HL-60 (cell line): ENCODE measurements around the gene AASDH.

ENCODE experiments used
- DNase-seq, 2 experiments: peaks; one replicate each; pipeline ENCODE4 v3.0.0-alpha.2; 2010 to 2020; ENCODE audit warnings: low read depth in 1 of 2, low spot score in 1 of 2
- H3K27ac ChIP-seq: fragments of 250-450 bp; sonication (Bioruptor Pico); replicated peaks from 2 replicates; pipeline ENCODE4 v1.5.1; 2020; ENCODE audit warnings: mild to moderate bottlenecking, moderate library complexity
- H3K27me3 ChIP-seq: fragments of 250-450 bp; sonication (Bioruptor Pico); 2 replicates; pipeline ENCODE4 v1.5.1; 2021; ENCODE audit warnings: mild to moderate bottlenecking, moderate library complexity; ENCODE audit not compliant: insufficient read depth, poor library complexity, severe bottlenecking
- H3K4me3 ChIP-seq: replicated peaks from 2 replicates; pipeline ENCODE4 v1.5.1; 2011; ENCODE audit warnings: mild to moderate bottlenecking, control low read depth, low read length; ENCODE audit not compliant: insufficient read depth
- GABPA ChIP-seq: IDR thresholded peaks from 2 replicates; pipeline ENCODE4 v1.6.1; 2012; ENCODE audit warnings: low read depth
- POLR2AphosphoS5 ChIP-seq: IDR thresholded peaks from 2 replicates; pipeline ENCODE4 v1.6.1; 2012; ENCODE audit warnings: low read depth
- SPI1 ChIP-seq: IDR thresholded peaks from 2 replicates; pipeline ENCODE4 v1.6.1; 2012; ENCODE audit warnings: low read depth, mild to moderate bottlenecking, borderline replicate concordance
- TF ChIP-seq, protein P1 (sequence below): IDR thresholded peaks from 2 replicates; pipeline ENCODE4 v1.6.1; 2012; ENCODE audit warnings: low read depth; ENCODE audit not compliant: insufficient replicate concordance
- TF ChIP-seq, protein P2 (sequence below): IDR thresholded peaks from one replicate; pipeline ENCODE4 v1.5.1; 2011; ENCODE audit warnings: low read length, control low read depth, inconsistent platforms; ENCODE audit not compliant: insufficient read depth

The AASDH gene

DNA sequence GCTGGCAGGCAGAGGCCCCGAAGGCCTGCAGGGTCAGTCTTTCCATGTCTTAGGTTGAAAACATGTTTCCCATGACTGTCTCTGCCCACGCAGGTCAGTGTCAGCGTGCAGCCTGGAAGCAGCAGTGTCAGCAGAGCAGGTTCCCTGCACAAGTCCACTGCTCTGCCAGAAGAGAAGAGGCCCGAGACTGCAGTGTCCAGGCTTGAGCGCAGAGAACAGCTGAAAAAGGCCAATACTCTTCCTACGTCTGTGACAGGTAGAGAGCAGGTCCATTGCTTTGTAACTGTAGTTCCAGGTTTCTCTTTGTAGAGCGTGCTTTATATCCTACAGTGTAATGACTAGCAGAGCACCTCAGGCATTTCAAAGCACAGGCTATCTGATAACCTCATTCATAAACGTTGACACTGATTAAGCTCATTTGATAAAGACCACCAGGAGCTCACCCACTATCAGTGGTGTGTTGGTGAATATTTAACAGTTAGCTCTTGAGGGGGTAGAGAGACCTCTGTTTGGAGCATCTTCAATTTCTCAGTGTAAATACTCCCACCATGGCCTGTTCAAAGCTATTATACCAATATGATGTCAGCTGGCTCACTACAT lies 63.2 kb downstream of the AASDH start:
- DNase-seq, result no peak
- TF ChIP-seq, protein P1, sequence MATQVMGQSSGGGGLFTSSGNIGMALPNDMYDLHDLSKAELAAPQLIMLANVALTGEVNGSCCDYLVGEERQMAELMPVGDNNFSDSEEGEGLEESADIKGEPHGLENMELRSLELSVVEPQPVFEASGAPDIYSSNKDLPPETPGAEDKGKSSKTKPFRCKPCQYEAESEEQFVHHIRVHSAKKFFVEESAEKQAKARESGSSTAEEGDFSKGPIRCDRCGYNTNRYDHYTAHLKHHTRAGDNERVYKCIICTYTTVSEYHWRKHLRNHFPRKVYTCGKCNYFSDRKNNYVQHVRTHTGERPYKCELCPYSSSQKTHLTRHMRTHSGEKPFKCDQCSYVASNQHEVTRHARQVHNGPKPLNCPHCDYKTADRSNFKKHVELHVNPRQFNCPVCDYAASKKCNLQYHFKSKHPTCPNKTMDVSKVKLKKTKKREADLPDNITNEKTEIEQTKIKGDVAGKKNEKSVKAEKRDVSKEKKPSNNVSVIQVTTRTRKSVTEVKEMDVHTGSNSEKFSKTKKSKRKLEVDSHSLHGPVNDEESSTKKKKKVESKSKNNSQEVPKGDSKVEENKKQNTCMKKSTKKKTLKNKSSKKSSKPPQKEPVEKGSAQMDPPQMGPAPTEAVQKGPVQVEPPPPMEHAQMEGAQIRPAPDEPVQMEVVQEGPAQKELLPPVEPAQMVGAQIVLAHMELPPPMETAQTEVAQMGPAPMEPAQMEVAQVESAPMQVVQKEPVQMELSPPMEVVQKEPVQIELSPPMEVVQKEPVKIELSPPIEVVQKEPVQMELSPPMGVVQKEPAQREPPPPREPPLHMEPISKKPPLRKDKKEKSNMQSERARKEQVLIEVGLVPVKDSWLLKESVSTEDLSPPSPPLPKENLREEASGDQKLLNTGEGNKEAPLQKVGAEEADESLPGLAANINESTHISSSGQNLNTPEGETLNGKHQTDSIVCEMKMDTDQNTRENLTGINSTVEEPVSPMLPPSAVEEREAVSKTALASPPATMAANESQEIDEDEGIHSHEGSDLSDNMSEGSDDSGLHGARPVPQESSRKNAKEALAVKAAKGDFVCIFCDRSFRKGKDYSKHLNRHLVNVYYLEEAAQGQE, result no peak
- no peak for TF ChIP-seq POLR2AphosphoS5
- TF ChIP-seq SPI1, result no peak
- TF ChIP-seq GABPA, result no peak
- TF ChIP-seq, protein P2, sequence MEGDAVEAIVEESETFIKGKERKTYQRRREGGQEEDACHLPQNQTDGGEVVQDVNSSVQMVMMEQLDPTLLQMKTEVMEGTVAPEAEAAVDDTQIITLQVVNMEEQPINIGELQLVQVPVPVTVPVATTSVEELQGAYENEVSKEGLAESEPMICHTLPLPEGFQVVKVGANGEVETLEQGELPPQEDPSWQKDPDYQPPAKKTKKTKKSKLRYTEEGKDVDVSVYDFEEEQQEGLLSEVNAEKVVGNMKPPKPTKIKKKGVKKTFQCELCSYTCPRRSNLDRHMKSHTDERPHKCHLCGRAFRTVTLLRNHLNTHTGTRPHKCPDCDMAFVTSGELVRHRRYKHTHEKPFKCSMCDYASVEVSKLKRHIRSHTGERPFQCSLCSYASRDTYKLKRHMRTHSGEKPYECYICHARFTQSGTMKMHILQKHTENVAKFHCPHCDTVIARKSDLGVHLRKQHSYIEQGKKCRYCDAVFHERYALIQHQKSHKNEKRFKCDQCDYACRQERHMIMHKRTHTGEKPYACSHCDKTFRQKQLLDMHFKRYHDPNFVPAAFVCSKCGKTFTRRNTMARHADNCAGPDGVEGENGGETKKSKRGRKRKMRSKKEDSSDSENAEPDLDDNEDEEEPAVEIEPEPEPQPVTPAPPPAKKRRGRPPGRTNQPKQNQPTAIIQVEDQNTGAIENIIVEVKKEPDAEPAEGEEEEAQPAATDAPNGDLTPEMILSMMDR, result no peak
- H3K4me3 ChIP-seq, result no peak overlapping the region
- no peak overlapping the region for H3K27ac ChIP-seq
- no peaks in the 10 kb centered on the region for H3K27me3 ChIP-seq

DNA sequence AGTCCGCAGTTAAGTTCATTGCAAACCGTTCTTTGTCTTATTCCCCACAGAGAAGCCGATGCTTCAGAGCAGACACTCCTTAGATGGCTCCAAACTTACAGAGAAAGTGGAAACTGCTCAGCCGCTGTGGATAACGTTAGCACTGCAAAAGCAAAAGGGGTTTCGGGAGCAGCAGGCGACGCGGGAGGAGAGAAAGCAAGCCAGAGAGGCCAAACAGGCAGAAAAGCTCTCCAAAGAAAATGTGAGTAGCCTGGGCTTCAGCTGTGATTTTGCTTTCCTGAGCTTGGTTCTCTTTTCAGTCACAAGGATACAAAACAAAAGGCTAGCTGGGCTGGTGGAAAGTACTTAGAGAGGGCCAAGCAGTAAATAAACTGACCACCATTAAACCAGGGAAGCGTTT lies 64.0 kb downstream of the AASDH start:
- Histone ChIP-seq H3K4me3 (no peak overlapping the region), H3K27me3 (no peaks in the 10 kb centered on the region), H3K27ac (no peak overlapping the region)
- TF ChIP-seq, protein P1, result no peak
- TF ChIP-seq SPI1 (no peak), POLR2AphosphoS5 (no peak), GABPA (no peak)
- TF ChIP-seq, protein P2, result no peak
- DNase-seq, result no peak

DNA sequence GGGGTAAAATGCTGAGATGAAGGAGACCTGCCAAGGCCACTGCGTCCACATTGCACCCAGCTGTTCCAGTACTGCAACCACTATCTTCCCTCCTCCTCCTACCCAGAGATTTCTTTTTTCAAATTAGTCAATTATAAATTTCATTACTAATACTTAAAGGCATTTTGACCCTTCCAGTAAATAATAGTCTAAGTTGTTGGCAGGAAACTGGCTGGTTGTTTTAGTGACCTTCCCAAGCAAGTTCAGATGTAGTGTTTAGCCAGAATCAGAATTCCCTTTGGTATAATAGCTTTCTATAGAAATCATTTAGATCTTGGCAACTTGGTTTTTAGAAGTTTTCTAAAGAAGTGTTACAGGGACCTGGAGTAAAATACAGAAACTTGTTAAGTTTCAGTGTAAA lies 66.0 kb downstream of the AASDH start:
- Histone ChIP-seq H3K4me3 (no peak overlapping the region), H3K27me3 (no peaks in the 10 kb centered on the region), H3K27ac (no peak overlapping the region)
- DNase-seq, result no peak
- TF ChIP-seq, protein P1, result no peak
- no peak for TF ChIP-seq SPI1
